CD4-positive, alpha-beta memory T cell (primary cell): ENCODE measurements around the gene POLL. TPM values are rescaled to one million over a fixed set of nuclear protein-coding genes. Genes with fewer than 3 reads are reported as not detected.

Source experiments
- CTCF ChIA-PET: fragments of 350-600 bp; sonication (Branson Sonifier 250); formaldehyde crosslinking; loops from one replicate; lab custom pipeline; 2021; ENCODE audit warnings: inconsistent platforms; ENCODE audit not compliant: partially characterized antibody; lab: Charles Lee
- POLR2A ChIA-PET: fragments of 350-600 bp; sonication (Branson Sonifier 250); formaldehyde crosslinking; loops from one replicate; lab custom pipeline; 2021; ENCODE audit not compliant: partially characterized antibody; lab: Charles Lee
- DNase-seq, 5 donors: peaks; one replicate each; pipeline versions ENCODE4 v3.0.0 to v3.0.0-alpha.2; 2020 to 2022; ENCODE audit warnings: mixed read lengths in 1 of 5
- H3K27ac ChIP-seq: one replicate; pipeline ENCODE4 v1.7.0; 2013; ENCODE audit warnings: low read depth, low read length
- H3K27me3 ChIP-seq: 2 replicates; pipeline ENCODE4 v1.7.0; 2013; ENCODE audit warnings: mild to moderate bottlenecking, low read length, moderate library complexity; ENCODE audit not compliant: insufficient read depth
- H3K36me3 ChIP-seq: 2 replicates; pipeline ENCODE4 v1.7.0; 2013; ENCODE audit warnings: mild to moderate bottlenecking, low read length, moderate library complexity; ENCODE audit not compliant: insufficient read depth
- H3K4me1 ChIP-seq: 2 replicates; pipeline ENCODE4 v1.7.0; 2013; ENCODE audit warnings: mild to moderate bottlenecking, low read length, moderate library complexity; ENCODE audit not compliant: insufficient read depth
- H3K4me3 ChIP-seq, 2 donors: one replicate each; pipeline ENCODE4 v1.7.0; 2013; ENCODE audit warnings: low read length in 2 of 2, mild to moderate bottlenecking in 1 of 2
- H3K9me3 ChIP-seq, 2 donors: one replicate each; pipeline ENCODE4 v1.7.0; 2013; ENCODE audit warnings: low read length in 2 of 2, control low read depth in 1 of 2; ENCODE audit not compliant: control insufficient read depth in 1 of 2
- H3K27ac Mint-ChIP-seq, 7 donors: one replicate each; pipeline ENCODE4 v1.8.0; 2020 to 2021; ENCODE audit warnings: mixed read lengths in 7 of 7, mild to moderate bottlenecking in 6 of 7, inconsistent platforms in 3 of 7, moderate library complexity in 3 of 7
- H3K27me3 Mint-ChIP-seq, 2 donors: one replicate each; pipeline ENCODE4 v1.8.0; 2020 to 2021; ENCODE audit warnings: mixed read lengths in 2 of 2
- H3K36me3 Mint-ChIP-seq, 2 donors: one replicate each; pipeline ENCODE4 v1.8.0; 2020 to 2021; ENCODE audit warnings: mixed read lengths in 2 of 2, inconsistent platforms in 1 of 2, mild to moderate bottlenecking in 1 of 2
- H3K4me1 Mint-ChIP-seq, 4 donors: one replicate each; pipeline ENCODE4 v1.8.0; 2020 to 2021; ENCODE audit warnings: mixed read lengths in 4 of 4, mild to moderate bottlenecking in 1 of 4
- H3K4me3 Mint-ChIP-seq, 8 donors: one replicate each; pipeline ENCODE4 v1.8.0; 2020 to 2021; ENCODE audit warnings: mixed read lengths in 8 of 8, mild to moderate bottlenecking in 7 of 8, moderate library complexity in 6 of 8, inconsistent platforms in 3 of 8
- H3K9me3 Mint-ChIP-seq, 8 donors: one replicate each; pipeline ENCODE4 v1.8.0; 2020 to 2021; ENCODE audit warnings: mixed read lengths in 8 of 8, mild to moderate bottlenecking in 5 of 8, inconsistent platforms in 3 of 8, moderate library complexity in 1 of 8
- intact Hi-C: fragments of 100-400 bp; cut with micrococcal nuclease; formaldehyde crosslinking; loops from one replicate; pipeline ENCODE4 v1.15.1; 2023
- polyA plus RNA-seq, 2 donors: library from polyadenylated mRNA; unstranded; fragments of 300-500 nt; fragmentation: Illumina TruSeq; gene quantifications; one replicate each; pipeline ENCODE4 v1.2.3, GENCODE V29; 2021
- total RNA-seq, 2 experiments: library from RNA; stranded (reverse); gene quantifications; one replicate each; pipeline ENCODE4 v1.2.3, GENCODE V29; 2021

Gene POLL
- total and polyA plus RNA-seq, 4 experiments from 2014 or later: 9.2 to 59.3 (median 35.0) TPM

DNA sequence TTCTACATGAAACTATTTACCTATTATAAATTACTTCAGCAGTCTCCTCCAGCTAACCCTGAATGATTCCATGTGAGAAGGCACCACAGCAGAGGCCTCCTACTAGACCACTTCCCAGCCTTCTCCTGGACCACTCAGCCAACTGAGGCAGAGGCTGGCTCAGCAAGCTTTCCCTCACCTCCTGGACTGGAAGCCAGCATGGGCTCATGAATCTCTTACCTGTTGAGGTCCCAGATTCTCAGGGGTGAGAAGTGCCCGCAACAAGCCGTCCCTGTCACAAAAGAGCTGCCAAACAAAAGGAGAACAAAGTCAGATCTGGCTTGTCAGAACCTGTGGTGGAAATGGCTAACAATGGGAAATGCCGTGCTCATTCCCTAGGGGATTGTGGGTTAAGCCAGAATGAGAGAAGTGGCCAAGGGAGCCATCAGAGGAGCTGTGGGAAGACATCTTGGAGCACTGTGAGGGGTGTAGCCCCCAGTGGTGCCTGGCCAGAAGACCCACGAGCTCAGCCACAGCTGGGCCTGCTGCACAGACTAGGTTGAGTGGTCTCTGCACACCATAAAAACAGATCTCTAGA lies 36.6 kb upstream of the POLL start:
- ChIA-PET POLR2A (no interaction called here), CTCF (no interaction called here)
- H3K9me3 ChIP-seq: no peaks in the 10 kb centered on the region
- intact Hi-C loops: no loop called here
- no peak overlapping the region for H3K4me3 Mint-ChIP-seq
- no peak overlapping the region for H3K27ac ChIP-seq
- H3K27me3 Mint-ChIP-seq: no peaks in the 10 kb centered on the region
- DNase-seq: no peak
- H3K4me1 ChIP-seq: no peaks in the 10 kb centered on the region
- H3K36me3 ChIP-seq: peaks cover 30% of the 10 kb centered on the region
- peaks cover 49 to 76% of the 10 kb centered on the region in 2 donors for H3K36me3 Mint-ChIP-seq
- no peak overlapping the region for H3K4me3 ChIP-seq
- peak overlapping the region in 2 of 7 donors; percentile 65 to 77 for H3K27ac Mint-ChIP-seq
- peaks cover 5 to 13% (median 8%) of the 10 kb centered on the region in 4 donors for H3K4me1 Mint-ChIP-seq
- H3K27me3 ChIP-seq: no peaks in the 10 kb centered on the region
- no peaks in the 10 kb centered on the region for H3K9me3 Mint-ChIP-seq

DNA sequence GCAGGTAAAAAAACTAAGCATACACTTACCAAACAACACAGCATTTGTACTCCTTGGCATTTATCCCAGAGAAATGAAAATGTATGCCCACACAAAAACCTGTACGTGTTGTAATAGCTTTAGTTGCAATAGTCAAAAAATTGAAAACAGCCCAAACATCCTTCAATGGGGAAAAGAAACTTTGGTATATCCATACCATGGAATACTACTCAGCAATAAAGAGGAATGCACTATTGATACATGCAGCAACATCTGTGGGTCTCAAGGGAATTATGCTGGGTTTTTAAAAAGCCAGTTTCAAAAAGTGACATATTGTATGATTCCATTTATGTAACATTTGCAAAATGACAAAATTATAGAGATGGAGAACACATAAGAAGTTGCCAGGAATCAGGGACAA lies 35.5 kb upstream of the POLL start:
- CTCF ChIA-PET: no interaction called here
- H3K27me3 ChIP-seq: no peaks in the 10 kb centered on the region
- POLR2A ChIA-PET: no interaction called here
- H3K27ac Mint-ChIP-seq: peak overlapping the region in 3 of 7 donors; percentile 43 to 84 (median 66)
- H3K27me3 Mint-ChIP-seq: no peaks in the 10 kb centered on the region
- H3K9me3 ChIP-seq: no peaks in the 10 kb centered on the region
- H3K36me3 ChIP-seq: peaks cover 36% of the 10 kb centered on the region
- no peak for DNase-seq
- no peaks in the 10 kb centered on the region for H3K9me3 Mint-ChIP-seq
- peaks cover 0 to 13% (median 8%) of the 10 kb centered on the region in 4 donors for H3K4me1 Mint-ChIP-seq
- no peak overlapping the region for H3K4me3 Mint-ChIP-seq
- no peaks in the 10 kb centered on the region for H3K4me1 ChIP-seq
- H3K27ac ChIP-seq: no peak overlapping the region
- H3K4me3 ChIP-seq: no peak overlapping the region
- H3K36me3 Mint-ChIP-seq: peaks cover 46 to 78% of the 10 kb centered on the region in 2 donors
- intact Hi-C loops: no loop called here

DNA sequence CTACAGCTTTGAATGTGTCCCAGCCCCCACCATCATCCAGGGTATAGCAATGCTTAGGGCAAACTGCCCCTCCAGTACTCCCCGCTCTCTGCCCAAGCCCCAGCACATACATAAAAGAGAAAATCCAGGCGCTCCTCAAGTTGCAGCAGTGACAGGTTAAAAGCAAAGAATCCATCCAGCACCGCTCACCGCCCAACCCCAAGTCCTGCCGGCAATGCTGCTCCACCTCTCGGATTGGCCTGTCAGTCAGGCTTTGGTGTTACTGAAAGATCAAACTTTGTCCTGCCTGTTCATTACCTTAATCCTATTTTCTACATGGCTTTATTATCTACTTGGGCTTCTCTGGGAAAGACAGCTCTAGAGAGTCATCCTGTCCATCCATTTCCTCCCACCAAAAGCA lies 31.9 kb upstream of the POLL start:
- CTCF ChIA-PET: no interaction called here
- no peak overlapping the region for H3K4me3 Mint-ChIP-seq
- peaks cover 42 to 81% of the 10 kb centered on the region in 2 donors for H3K36me3 Mint-ChIP-seq
- intact Hi-C loops: no loop called here
- H3K4me1 Mint-ChIP-seq: peaks cover 0 to under 1% (median 0%) of the 10 kb centered on the region in 4 donors
- peak overlapping the region in 5 of 7 donors; percentile 22 to 60 (median 55) for H3K27ac Mint-ChIP-seq
- Histone ChIP-seq H3K27ac (no peak overlapping the region), H3K27me3 (no peaks in the 10 kb centered on the region), H3K4me3 (no peak overlapping the region), H3K36me3 (peaks cover 54% of the 10 kb centered on the region), H3K9me3 (no peaks in the 10 kb centered on the region), H3K4me1 (no peaks in the 10 kb centered on the region)
- POLR2A ChIA-PET: no interaction called here
- H3K9me3 Mint-ChIP-seq: no peaks in the 10 kb centered on the region
- H3K27me3 Mint-ChIP-seq: no peaks in the 10 kb centered on the region
- DNase-seq: no peak

DNA sequence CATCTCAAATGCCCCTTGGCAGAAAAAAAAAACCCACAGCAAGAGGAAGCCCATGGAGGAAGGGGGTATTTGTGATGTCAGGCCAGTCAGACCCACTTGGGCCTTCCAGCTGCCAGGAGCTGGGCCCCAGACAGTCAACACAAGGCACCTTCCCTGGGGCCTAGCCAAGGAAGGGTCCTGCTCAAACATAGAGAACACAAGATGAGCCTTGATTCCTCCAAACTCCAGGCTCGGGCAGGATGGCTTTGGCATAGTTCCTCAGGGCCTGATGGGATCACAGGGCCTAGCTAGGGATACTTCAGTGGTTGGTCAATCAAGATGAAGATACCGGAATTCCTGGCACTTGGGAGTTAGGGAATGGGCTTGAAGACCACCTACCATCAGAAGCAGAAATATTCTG lies 30.8 kb upstream of the POLL start:
- Histone ChIP-seq H3K4me3 (no peak overlapping the region), H3K27me3 (no peaks in the 10 kb centered on the region), H3K4me1 (no peaks in the 10 kb centered on the region), H3K9me3 (no peaks in the 10 kb centered on the region), H3K27ac (no peak overlapping the region), H3K36me3 (peaks cover 52% of the 10 kb centered on the region)
- intact Hi-C loops: no loop called here
- no peaks in the 10 kb centered on the region for H3K27me3 Mint-ChIP-seq
- CTCF ChIA-PET: no interaction called here
- H3K4me3 Mint-ChIP-seq: no peak overlapping the region
- no peaks in the 10 kb centered on the region for H3K9me3 Mint-ChIP-seq
- POLR2A ChIA-PET: no interaction called here
- no peaks in the 10 kb centered on the region for H3K4me1 Mint-ChIP-seq
- DNase-seq: no peak
- H3K36me3 Mint-ChIP-seq: peaks cover 32 to 72% of the 10 kb centered on the region in 2 donors
- H3K27ac Mint-ChIP-seq: peak overlapping the region in 3 of 7 donors; percentile 53 to 72 (median 62)

DNA sequence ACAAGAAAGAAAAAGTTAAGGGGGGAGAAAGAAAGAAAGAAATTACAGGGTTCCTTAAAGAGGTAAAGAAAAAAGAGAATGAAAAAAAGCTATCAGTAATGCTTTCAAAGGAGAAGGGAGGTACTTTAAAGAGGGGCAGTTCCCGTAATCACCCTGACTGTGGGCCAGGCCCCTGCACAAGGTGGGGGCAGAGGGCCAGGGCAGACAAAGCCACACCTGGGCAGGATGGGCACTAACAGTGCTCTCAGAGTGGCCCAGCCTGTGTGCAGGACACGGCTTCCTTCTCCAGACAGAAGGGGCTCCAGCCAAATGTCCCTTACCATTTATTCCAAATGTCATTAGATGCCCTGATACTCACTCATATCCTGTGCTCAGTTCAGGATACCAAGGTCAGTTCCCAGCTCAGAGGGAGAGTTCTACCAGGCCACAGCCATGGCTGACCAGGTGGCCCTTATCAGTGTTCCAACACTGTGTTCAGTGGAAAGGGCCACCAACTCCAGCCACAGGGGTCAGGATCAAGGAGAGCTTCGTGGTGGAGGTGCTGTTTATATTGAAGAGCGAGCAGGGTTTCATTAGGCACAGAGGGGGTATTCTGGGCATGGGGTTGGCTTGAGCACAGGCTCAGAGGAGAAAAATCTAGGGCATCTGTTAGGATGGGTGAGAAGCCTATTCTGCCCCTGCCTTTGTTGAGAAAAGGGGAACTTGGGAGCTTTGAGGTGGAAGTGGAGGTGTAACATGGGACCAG lies 29.9 kb upstream of the POLL start:
- H3K27ac Mint-ChIP-seq: peak overlapping the region in 6 of 7 donors; percentile 1 to 77 (median 50)
- POLR2A ChIA-PET: no interaction called here
- CTCF ChIA-PET: no interaction called here

DNA sequence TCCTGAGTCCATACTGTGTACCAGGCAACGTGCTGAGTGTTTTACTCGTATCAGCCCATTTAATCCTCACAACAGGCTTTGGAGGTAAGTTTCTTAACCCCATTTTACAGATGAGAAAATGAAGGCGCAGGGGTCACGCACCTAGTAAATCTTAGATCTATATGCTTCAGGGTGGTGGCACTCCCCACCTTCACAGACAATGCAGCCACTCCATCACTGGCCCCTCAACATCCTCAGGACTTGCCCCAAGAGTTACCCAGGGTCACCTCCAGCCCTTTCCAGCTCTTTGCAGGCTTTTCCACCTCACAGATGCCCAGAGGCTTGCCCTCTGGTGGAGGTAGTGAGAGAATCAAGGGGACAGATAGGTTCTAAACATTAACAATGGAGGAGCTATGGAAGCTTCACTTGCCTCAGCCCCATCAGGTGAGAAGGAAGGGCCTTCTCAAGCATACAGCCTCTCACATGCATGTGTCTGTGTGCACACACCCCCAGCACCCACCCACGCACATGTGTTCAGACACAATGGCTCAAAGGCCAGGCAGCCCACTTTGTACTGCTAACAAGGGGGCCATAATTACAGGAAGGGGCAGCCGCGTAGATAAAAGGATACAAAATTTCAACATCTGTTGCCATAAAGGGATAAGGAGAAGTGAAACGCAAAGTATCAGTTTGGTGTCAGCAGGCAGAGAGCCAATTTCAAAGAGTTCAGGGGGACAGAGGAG lies 29.2 kb upstream of the POLL start:
- no peaks in the 10 kb centered on the region for H3K4me1 ChIP-seq
- no peak overlapping the region for H3K4me3 ChIP-seq
- no peak for DNase-seq
- CTCF ChIA-PET: interaction anchor here (0.7 kb wide), 1 partner anchor 15 kb away, joined by 3 read pairs; no protein-coding TSS in a partner anchor
- H3K27ac ChIP-seq: no peak overlapping the region
- no peaks in the 10 kb centered on the region for H3K9me3 ChIP-seq
- no peaks in the 10 kb centered on the region for H3K9me3 Mint-ChIP-seq
- POLR2A ChIA-PET: no interaction called here
- peaks cover 49% of the 10 kb centered on the region for H3K36me3 ChIP-seq
- H3K27ac Mint-ChIP-seq: peak overlapping the region in 3 of 7 donors; percentile 28 to 77 (median 50)
- peaks cover 0 to under 1% (median 0%) of the 10 kb centered on the region in 4 donors for H3K4me1 Mint-ChIP-seq
- H3K4me3 Mint-ChIP-seq: no peak overlapping the region
- H3K27me3 Mint-ChIP-seq: no peaks in the 10 kb centered on the region
- no peaks in the 10 kb centered on the region for H3K27me3 ChIP-seq
- intact Hi-C loops: no loop called here
- peaks cover 24 to 63% of the 10 kb centered on the region in 2 donors for H3K36me3 Mint-ChIP-seq

More for the DNA sequence above, 29.9 kb upstream of the POLL start:
- no peak overlapping the region for H3K27ac ChIP-seq
- peaks cover 47% of the 10 kb centered on the region for H3K36me3 ChIP-seq
- no peak for DNase-seq
- Mint-ChIP-seq H3K4me3 (no peak overlapping the region), H3K9me3 (no peaks in the 10 kb centered on the region), H3K4me1 (no peaks in the 10 kb centered on the region), H3K36me3 (peaks cover 28 to 66% of the 10 kb centered on the region in 2 donors), H3K27me3 (no peaks in the 10 kb centered on the region)
- H3K27me3 ChIP-seq: no peaks in the 10 kb centered on the region
- intact Hi-C loops: no loop called here
- H3K4me3 ChIP-seq: no peak overlapping the region
- no peaks in the 10 kb centered on the region for H3K4me1 ChIP-seq
- H3K9me3 ChIP-seq: no peaks in the 10 kb centered on the region
